Stimulated activated naive CD8-positive, alpha-beta T cell treated with anti-CD3 and anti-CD28 coated beads, Interleukin-15, amount 100 ng/mL, for 72 hours (primary cell): ENCODE results near the gene SLAMF7.
"Not testable (repeated sequence)": the region's sequence is repeated elsewhere in the genome, so short reads cannot be mapped to it uniquely, and the experiment has no call there.

Experiments
- ATAC-seq: fragments of 150-1000 bp; cut with Tn5 transposase; 2 replicates; pipeline ENCODE4 v1.10.0; 2021; ENCODE audit warnings: mild to moderate bottlenecking, moderate library complexity
- DNase-seq, 2 donors: peaks; one replicate each; pipeline ENCODE4 v3.0.0; 2021 to 2022
- H3K27ac Mint-ChIP-seq, 2 donors: one replicate each; pipeline ENCODE4 v1.8.0; 2022; ENCODE audit warnings: mild to moderate bottlenecking in 2 of 2, mixed read lengths in 2 of 2, moderate library complexity in 2 of 2
- H3K27me3 Mint-ChIP-seq: one replicate; pipeline ENCODE4 v1.8.0; 2022; ENCODE audit warnings: mixed read lengths
- H3K4me1 Mint-ChIP-seq: one replicate; pipeline ENCODE4 v1.8.0; 2022; ENCODE audit warnings: mild to moderate bottlenecking, mixed read lengths
- H3K4me3 Mint-ChIP-seq, 2 donors: one replicate each; pipeline ENCODE4 v1.8.0; 2022; ENCODE audit warnings: mild to moderate bottlenecking in 2 of 2, mixed read lengths in 2 of 2, moderate library complexity in 1 of 2
- H3K9me3 Mint-ChIP-seq, 2 donors: one replicate each; pipeline ENCODE4 v1.8.0; 2022; ENCODE audit warnings: mixed read lengths in 2 of 2

SLAMF7 gene

DNA sequence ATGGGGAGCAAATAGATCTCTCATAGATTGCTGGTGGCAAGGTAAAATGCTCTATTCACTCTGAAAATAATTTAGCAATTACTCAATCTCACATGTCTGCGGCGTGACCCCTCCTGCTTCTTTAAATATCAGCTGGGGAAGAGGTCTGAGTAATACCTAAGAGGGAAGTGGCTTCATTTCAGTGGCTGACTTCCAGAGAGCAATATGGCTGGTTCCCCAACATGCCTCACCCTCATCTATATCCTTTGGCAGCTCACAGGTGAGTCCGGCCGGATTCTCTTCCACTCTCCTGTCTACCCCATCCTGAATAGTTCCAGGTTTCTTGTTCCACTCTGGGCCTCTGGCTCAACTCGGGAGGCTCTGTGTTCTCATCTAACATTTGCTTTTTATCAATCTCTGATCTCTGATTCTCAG lies at the start of gene SLAMF7:
Gene SLAMF7 (plus strand): TSS at position 150 of the 414 bp plus-strand sequence. CDS start 55 bp downstream, at position 205.
- DNase-seq = peak; percentile 46 to 64
- Mint-ChIP-seq H3K9me3 (peaks cover 18 to 25% of the 10 kb centered on the region in 2 donors), H3K27ac (peak within 1 kb of the TSS; percentile 64 to 90), H3K4me3 (peak within 1 kb of the TSS; percentile 85), H3K27me3 (no peaks in the 10 kb centered on the region), H3K4me1 (peaks cover 67% of the 10 kb centered on the region)
- ATAC-seq = peak; percentile 76

- DNase-seq, ATAC-seq, H3K27me3 Mint-ChIP-seq, H3K9me3 Mint-ChIP-seq: not testable (repeated sequence)
- Mint-ChIP-seq H3K4me1 (peaks cover 79% of the 10 kb centered on the region), H3K4me3 (peak overlapping the region in 1 of 2 donors; percentile 33), H3K27ac (peak overlapping the region in 1 of 2 donors; percentile 12)
These were observed 46.7 kb upstream of the SLAMF7 start for GRCh38 chr1:160692390-160692789.

- DNase-seq (no peak), ATAC-seq (no peak)
- Mint-ChIP-seq H3K27me3 (no peaks in the 10 kb centered on the region), H3K4me1 (peaks cover 81% of the 10 kb centered on the region), H3K4me3 (peak overlapping the region in 1 of 2 donors; percentile 56), H3K27ac (peak overlapping the region; percentile 56 to 64), H3K9me3 (no peaks in the 10 kb centered on the region)
These were observed 36.9 kb upstream of the SLAMF7 start for GRCh38 chr1:160702100-160702499.

GRCh38 chr1:160704250-160704649 lies 34.8 kb upstream of the SLAMF7 start:
- H3K27ac Mint-ChIP-seq = peak overlapping the region; percentile 23 to 48
- DNase-seq (no peak), ATAC-seq (no peak)
- H3K27me3 Mint-ChIP-seq = no peaks in the 10 kb centered on the region
- H3K9me3 Mint-ChIP-seq = no peaks in the 10 kb centered on the region
- peaks cover 61% of the 10 kb centered on the region for H3K4me1 Mint-ChIP-seq
- H3K4me3 Mint-ChIP-seq = peak overlapping the region in 1 of 2 donors; percentile 66

DNA sequence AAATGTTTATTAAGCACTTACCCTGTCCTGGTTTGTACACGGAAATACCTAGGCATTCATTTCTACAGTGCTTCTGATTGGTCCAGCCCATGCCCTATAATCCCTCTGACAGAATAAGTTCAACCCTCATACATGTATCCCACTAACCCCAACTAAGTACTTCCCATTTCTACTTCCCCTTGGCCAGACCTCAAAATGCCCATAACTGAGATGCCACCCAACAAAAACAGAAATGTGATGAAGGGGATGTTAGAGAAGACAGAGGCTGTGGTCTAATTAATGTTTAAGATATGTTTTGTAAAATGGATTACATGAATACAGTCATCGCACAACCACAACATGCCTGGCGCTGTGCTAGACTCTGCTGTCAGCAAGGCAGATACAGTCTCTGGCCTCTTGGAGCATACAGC lies 33.8 kb upstream of the SLAMF7 start:
- DNase-seq, H3K9me3 Mint-ChIP-seq, H3K27me3 Mint-ChIP-seq, H3K4me3 Mint-ChIP-seq: not testable (repeated sequence)
- peak overlapping the region in 1 of 2 donors; percentile 80 for H3K27ac Mint-ChIP-seq
- peak; percentile 48 for ATAC-seq
- peaks cover 52% of the 10 kb centered on the region for H3K4me1 Mint-ChIP-seq

GRCh38 chr1:160705742-160706141 lies 33.3 kb upstream of the SLAMF7 start:
- DNase-seq (no peak), ATAC-seq (no peak)
- no peaks in the 10 kb centered on the region for H3K27me3 Mint-ChIP-seq
- H3K4me3 Mint-ChIP-seq = no peak overlapping the region
- H3K4me1 Mint-ChIP-seq = peaks cover 47% of the 10 kb centered on the region
- H3K27ac Mint-ChIP-seq = peak overlapping the region in 1 of 2 donors; percentile 80
- H3K9me3 Mint-ChIP-seq = no peaks in the 10 kb centered on the region

- Mint-ChIP-seq H3K4me1 (peaks cover 42% of the 10 kb centered on the region), H3K9me3 (no peaks in the 10 kb centered on the region), H3K27ac (no peak overlapping the region), H3K27me3 (no peaks in the 10 kb centered on the region), H3K4me3 (no peak overlapping the region)
- ATAC-seq (no peak), DNase-seq (no peak)
These were observed 32.4 kb upstream of the SLAMF7 start for GRCh38 chr1:160706526-160707235.

GRCh38 chr1:160707236-160708064 lies 31.6 kb upstream of the SLAMF7 start:
- no peaks in the 10 kb centered on the region for H3K27me3 Mint-ChIP-seq
- peak in 1 of 2 donors; percentile 37 for DNase-seq
- peak; percentile 31 for ATAC-seq
- no peak overlapping the region for H3K4me3 Mint-ChIP-seq
- no peak overlapping the region for H3K27ac Mint-ChIP-seq
- H3K9me3 Mint-ChIP-seq = no peaks in the 10 kb centered on the region
- peaks cover 39% of the 10 kb centered on the region for H3K4me1 Mint-ChIP-seq

DNA sequence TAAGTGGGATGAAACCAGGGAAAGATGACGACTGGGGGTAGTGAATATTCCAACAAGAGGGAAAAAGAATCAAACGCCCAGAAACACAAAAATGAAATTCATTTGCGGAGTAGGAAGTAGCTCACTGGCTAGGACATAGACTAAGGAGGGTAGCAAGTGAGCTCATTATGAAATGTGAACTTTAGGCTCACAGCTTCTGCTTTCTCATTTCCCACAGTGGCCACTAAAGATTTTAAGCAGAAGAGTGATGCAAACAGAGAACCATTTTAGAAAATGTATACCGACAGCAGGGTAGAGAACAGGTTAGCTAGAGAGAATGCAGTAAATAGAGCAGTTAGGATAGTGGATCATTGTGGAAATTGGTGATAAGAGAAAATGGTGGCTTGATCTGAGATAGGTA lies 30.9 kb upstream of the SLAMF7 start:
- Mint-ChIP-seq H3K9me3 (no peaks in the 10 kb centered on the region), H3K27me3 (no peaks in the 10 kb centered on the region), H3K27ac (no peak overlapping the region), H3K4me1 (peaks cover 39% of the 10 kb centered on the region), H3K4me3 (no peak overlapping the region)
- DNase-seq (no peak), ATAC-seq (peak; percentile 19)

- peaks cover 39% of the 10 kb centered on the region for H3K4me1 Mint-ChIP-seq
These were observed 30.2 kb upstream of the SLAMF7 start for GRCh38 chr1:160708801-160709200.

GRCh38 chr1:160709715-160710114 lies 29.3 kb upstream of the SLAMF7 start:
- Mint-ChIP-seq H3K9me3 (no peaks in the 10 kb centered on the region), H3K27ac (no peak overlapping the region)

More at GRCh38 chr1:160708801-160709200, 30.2 kb upstream of the SLAMF7 start:
- no peak overlapping the region for H3K4me3 Mint-ChIP-seq
- DNase-seq (peak in 1 of 2 donors; percentile 64), ATAC-seq (peak; percentile 68)
- no peaks in the 10 kb centered on the region for H3K27me3 Mint-ChIP-seq
- no peaks in the 10 kb centered on the region for H3K9me3 Mint-ChIP-seq
- no peak overlapping the region for H3K27ac Mint-ChIP-seq

DNA sequence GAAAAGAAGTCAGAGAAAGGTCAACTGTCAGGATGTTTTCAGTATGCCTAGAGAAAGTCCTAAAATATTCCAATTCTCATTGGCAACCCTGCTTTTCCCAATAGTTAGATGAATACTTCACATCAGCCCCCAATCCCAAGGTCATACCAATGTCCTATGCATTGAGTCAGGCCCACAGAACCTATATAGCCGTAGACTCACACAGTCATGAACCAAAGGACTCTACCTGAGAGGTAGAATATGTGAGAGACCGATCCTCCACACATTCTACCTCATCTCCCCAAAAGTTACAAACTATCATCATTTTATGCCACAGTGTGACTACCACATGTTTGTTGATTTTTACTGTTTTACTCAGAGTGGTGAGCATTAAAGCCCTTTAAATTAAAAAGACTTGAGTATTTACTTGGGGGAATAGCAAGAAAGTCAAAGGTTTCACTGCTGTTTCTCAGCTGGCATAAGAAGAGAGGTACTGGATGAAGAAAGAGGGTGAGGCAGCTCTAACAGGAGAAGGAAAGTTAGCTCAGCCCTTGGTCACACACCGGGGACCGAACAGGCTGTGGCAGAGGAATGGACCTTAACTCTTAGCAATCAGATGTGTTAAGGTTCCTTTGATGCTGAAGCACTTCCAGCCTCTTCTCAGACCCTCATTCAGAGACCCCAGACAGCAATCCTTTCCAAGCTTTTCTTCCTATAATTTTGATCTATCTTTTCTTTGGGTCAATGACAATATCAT lies 28.4 kb upstream of the SLAMF7 start:
- DNase-seq = no peak
- H3K27ac Mint-ChIP-seq = peak overlapping the region in 1 of 2 donors; percentile 8
- H3K4me1 Mint-ChIP-seq = peaks cover 30% of the 10 kb centered on the region
- ATAC-seq = no peak
- no peak overlapping the region for H3K4me3 Mint-ChIP-seq
- H3K9me3 Mint-ChIP-seq = no peaks in the 10 kb centered on the region
- no peaks in the 10 kb centered on the region for H3K27me3 Mint-ChIP-seq

More at GRCh38 chr1:160709715-160710114, 29.3 kb upstream of the SLAMF7 start:
- Mint-ChIP-seq H3K27me3 (no peaks in the 10 kb centered on the region), H3K4me3 (no peak overlapping the region), H3K4me1 (peaks cover 37% of the 10 kb centered on the region)
- DNase-seq = no peak
- ATAC-seq = no peak

DNA sequence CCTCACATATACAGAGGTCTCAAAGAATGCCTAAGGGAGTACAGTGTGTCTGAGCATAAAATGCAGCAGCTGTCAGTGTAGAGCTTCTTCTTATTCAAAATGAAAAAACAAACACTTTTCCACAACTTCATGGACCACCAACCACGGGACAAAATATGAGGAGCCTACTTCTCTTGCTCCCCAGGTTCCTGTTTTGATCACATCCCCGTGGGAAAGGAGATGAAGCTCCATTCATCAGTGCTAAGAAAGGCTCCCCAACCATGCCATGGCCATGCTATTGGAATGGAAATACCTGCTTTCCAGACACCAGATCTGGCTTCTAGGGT lies 27.8 kb upstream of the SLAMF7 start:
- no peak for DNase-seq
- ATAC-seq = no peak
- H3K27me3 Mint-ChIP-seq = no peaks in the 10 kb centered on the region
- H3K4me3 Mint-ChIP-seq = no peak overlapping the region
- peak overlapping the region in 1 of 2 donors; percentile 96 for H3K27ac Mint-ChIP-seq
- H3K9me3 Mint-ChIP-seq = no peaks in the 10 kb centered on the region
- peaks cover 28% of the 10 kb centered on the region for H3K4me1 Mint-ChIP-seq

DNA sequence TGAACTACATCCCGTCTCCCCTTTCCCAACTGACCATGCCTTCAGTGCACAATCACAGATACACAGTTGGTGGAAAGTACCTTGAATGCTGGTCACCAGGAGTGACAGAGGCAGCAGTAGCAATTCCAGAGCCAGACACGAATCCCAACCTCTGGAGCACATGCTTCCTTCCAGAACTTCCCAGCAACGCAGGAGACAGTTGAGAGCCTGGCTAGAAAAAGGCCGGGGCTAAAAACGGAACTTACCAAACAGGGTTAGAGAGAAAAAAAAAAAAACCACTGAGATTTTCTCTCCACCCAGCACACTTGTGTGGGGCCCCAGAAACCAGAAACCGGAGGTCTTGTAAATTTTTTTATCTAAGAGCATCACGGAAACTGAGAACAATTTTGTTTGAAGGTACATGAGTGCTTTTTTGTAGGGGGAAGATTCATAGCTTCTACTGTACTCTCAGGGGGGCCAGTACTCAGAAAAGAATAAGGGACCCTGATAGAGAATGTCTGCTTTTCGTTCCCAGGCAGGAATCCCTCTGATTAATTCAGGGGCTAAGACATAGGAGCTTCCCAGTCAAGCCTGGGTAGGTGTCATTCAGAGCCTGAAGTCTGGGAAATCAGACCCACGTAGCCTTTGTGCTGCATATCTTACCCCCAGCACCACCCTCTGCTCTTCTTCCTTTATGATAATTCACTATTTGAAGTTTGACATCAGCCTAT lies 27.3 kb upstream of the SLAMF7 start, which contains the start of gene CD48:
Gene CD48 (minus strand): TSS at position 221 of the 710 bp plus-strand sequence. CDS start 59 bp downstream, at position 162.
- DNase-seq (peak; percentile 58 to 67), ATAC-seq (peak; percentile 60)
- Mint-ChIP-seq H3K9me3 (no peaks in the 10 kb centered on the region), H3K27ac (peak within 1 kb of the TSS in 1 of 2 donors; percentile 96), H3K4me1 (peaks cover 34% of the 10 kb centered on the region), H3K27me3 (no peaks in the 10 kb centered on the region), H3K4me3 (no peak within 1 kb of the TSS)
